GM12865 (cell line): ENCODE data around the gene KCNJ9.
A peak's percentile ranks its signal among the peaks of the same experiment; 100 is the strongest.

Experiments
- DNase-seq: peaks from one replicate; pipeline ENCODE4 v3.0.0; 2010; ENCODE audit warnings: low read depth
- H3K4me3 ChIP-seq: 2 replicates; pipeline ENCODE4 v1.5.1; 2011; ENCODE audit warnings: mild to moderate bottlenecking, low read depth, low read length, control low read depth
- CTCF ChIP-seq: IDR thresholded peaks from 2 replicates; pipeline ENCODE4 v1.5.1; 2011; ENCODE audit warnings: low read length, control low read depth, low read depth, inconsistent platforms; ENCODE audit not compliant: insufficient read depth; ENCODE audit errors: missing control alignments

The KCNJ9 gene

GRCh38 chr1:160098852-160099561, 17.7 kb downstream of the KCNJ9 start:
- H3K4me3 ChIP-seq: peak overlapping the region; percentile 61
- TF ChIP-seq CTCF: no peak
- peak; percentile 97 for DNase-seq

- H3K4me3 ChIP-seq: no peak overlapping the region
- TF ChIP-seq CTCF: no peak
Observed at GRCh38 chr1:160099716-160100375, 18.5 kb downstream of the KCNJ9 start.

GRCh38 chr1:160101037-160101716, 19.8 kb downstream of the KCNJ9 start:
- DNase-seq: peak; percentile 82
- H3K4me3 ChIP-seq: no peak overlapping the region
- peak; percentile 91 for TF ChIP-seq CTCF

More at GRCh38 chr1:160099716-160100375, 18.5 kb downstream of the KCNJ9 start:
- DNase-seq: no peak

GRCh38 chr1:160101717-160102522, 20.6 kb downstream of the KCNJ9 start:
- TF ChIP-seq CTCF: no peak
- no peak overlapping the region for H3K4me3 ChIP-seq
- no peak for DNase-seq

- TF ChIP-seq CTCF: no peak
- no peak overlapping the region for H3K4me3 ChIP-seq
- DNase-seq: no peak
Observed at GRCh38 chr1:160103658-160104408, 22.5 kb downstream of the KCNJ9 start.

- DNase-seq: no peak
- TF ChIP-seq CTCF: no peak
- H3K4me3 ChIP-seq: no peak overlapping the region
Observed at GRCh38 chr1:160104486-160104885, 23.1 kb downstream of the KCNJ9 start.
